ENCODE results near the gene CFAP46. TPM values are rescaled to one million over a fixed set of nuclear protein-coding genes. Genes with fewer than 3 reads are reported as not detected.
A peak's percentile ranks its signal among the peaks of the same experiment; 100 is the strongest.

Gene CFAP46
- total RNA-seq, 1 donor from 2014 or later, result 3.7 TPM

DNA sequence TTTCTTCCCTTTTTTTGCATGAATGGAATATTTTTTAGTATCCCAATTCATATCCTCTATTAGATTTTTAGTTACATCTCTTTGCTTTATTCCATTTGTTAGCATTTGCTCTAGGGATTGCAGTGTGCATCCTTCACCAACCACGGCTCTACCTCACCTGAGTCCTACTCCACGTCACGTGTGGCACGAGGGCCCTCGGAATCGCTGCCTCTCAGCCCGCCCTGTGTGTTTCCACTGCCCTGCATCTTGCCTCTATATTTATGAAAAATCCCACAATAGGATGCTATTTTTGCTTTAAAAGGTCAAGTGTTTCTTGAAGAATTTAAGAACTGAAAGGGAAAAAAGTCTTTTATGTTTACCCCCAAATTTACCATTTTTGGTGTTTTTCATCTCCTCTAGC lies 41.0 kb downstream of the CFAP46 start:
- H3K36me3 Mint-ChIP-seq (ENCODE audit: low read depth), result no peaks in the 10 kb centered on the region
- H3K4me1 Mint-ChIP-seq, result peaks cover 9% of the 10 kb centered on the region
- no peak overlapping the region for H3K27ac Mint-ChIP-seq
- ChIA-PET POLR2A (no interaction called here), CTCF (no interaction called here)
- H3K27me3 Mint-ChIP-seq, result peaks cover 8% of the 10 kb centered on the region
- intact Hi-C loops (cut with micrococcal nuclease), result no loop called here
- TF ChIP-seq, protein P1, sequence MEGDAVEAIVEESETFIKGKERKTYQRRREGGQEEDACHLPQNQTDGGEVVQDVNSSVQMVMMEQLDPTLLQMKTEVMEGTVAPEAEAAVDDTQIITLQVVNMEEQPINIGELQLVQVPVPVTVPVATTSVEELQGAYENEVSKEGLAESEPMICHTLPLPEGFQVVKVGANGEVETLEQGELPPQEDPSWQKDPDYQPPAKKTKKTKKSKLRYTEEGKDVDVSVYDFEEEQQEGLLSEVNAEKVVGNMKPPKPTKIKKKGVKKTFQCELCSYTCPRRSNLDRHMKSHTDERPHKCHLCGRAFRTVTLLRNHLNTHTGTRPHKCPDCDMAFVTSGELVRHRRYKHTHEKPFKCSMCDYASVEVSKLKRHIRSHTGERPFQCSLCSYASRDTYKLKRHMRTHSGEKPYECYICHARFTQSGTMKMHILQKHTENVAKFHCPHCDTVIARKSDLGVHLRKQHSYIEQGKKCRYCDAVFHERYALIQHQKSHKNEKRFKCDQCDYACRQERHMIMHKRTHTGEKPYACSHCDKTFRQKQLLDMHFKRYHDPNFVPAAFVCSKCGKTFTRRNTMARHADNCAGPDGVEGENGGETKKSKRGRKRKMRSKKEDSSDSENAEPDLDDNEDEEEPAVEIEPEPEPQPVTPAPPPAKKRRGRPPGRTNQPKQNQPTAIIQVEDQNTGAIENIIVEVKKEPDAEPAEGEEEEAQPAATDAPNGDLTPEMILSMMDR (IDR thresholded peaks at IDR 0.05), result no peak
- H3K9me3 Mint-ChIP-seq, result peaks cover 6% of the 10 kb centered on the region
- DNase-seq (no peak), ATAC-seq (ENCODE audit: low read depth) (no peak)
- H3K4me3 Mint-ChIP-seq, result no peak overlapping the region

GRCh38 chr10:132900211-132900756 lies 42.1 kb downstream of the CFAP46 start:
- Mint-ChIP-seq H3K9me3 (peaks cover 6% of the 10 kb centered on the region), H3K27ac (no peak overlapping the region), H3K4me1 (peaks cover 9% of the 10 kb centered on the region), H3K27me3 (peaks cover 10% of the 10 kb centered on the region), H3K36me3 (ENCODE audit: low read depth) (no peaks in the 10 kb centered on the region), H3K4me3 (no peak overlapping the region)
- TF ChIP-seq, protein P1 (IDR thresholded peaks at IDR 0.05), result no peak
- CTCF ChIA-PET, result no interaction called here
- POLR2A ChIA-PET, result no interaction called here
- no peak for ATAC-seq (ENCODE audit: low read depth)
- intact Hi-C loops (cut with micrococcal nuclease), result no loop called here
- no peak for DNase-seq

DNA sequence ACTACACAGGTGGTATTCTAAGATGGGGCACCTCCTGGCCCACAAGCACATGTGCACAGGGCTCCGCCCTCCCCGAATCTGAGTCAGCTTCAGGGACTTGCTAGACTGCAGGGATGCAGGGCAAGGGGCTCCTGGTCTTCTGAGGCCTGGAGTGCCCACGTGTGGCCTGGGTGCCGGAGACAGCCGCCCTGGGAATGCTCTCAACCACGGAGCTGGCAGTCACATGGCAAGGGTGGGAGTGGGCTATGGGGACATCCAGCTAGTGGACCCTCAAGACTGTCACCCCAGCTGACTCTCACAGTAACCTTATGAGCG lies 42.7 kb downstream of the CFAP46 start:
- TF ChIP-seq, protein P1 (IDR thresholded peaks at IDR 0.05), result no peak
- Mint-ChIP-seq H3K9me3 (peaks cover 6% of the 10 kb centered on the region), H3K36me3 (ENCODE audit: low read depth) (no peaks in the 10 kb centered on the region), H3K4me1 (peaks cover 4% of the 10 kb centered on the region), H3K4me3 (no peak overlapping the region), H3K27ac (no peak overlapping the region), H3K27me3 (peaks cover 15% of the 10 kb centered on the region)
- ChIA-PET CTCF (no interaction called here), POLR2A (no interaction called here)
- intact Hi-C loops (cut with micrococcal nuclease), result no loop called here
- no peak for ATAC-seq (ENCODE audit: low read depth)
- no peak for DNase-seq

GRCh38 chr10:132899054-132899750 lies 43.2 kb downstream of the CFAP46 start:
- no peaks in the 10 kb centered on the region for H3K36me3 Mint-ChIP-seq (ENCODE audit: low read depth)
- ChIA-PET CTCF (no interaction called here), POLR2A (no interaction called here)
- H3K4me3 Mint-ChIP-seq, result no peak overlapping the region
- peaks cover 6% of the 10 kb centered on the region for H3K9me3 Mint-ChIP-seq
- DNase-seq (peak; percentile 10), ATAC-seq (ENCODE audit: low read depth) (no peak)
- no peak overlapping the region for H3K27ac Mint-ChIP-seq
- no peaks in the 10 kb centered on the region for H3K4me1 Mint-ChIP-seq
- peaks cover 17% of the 10 kb centered on the region for H3K27me3 Mint-ChIP-seq
- TF ChIP-seq, protein P1 (IDR thresholded peaks at IDR 0.05), result no peak
- intact Hi-C loops (cut with micrococcal nuclease), result no loop called here

DNA sequence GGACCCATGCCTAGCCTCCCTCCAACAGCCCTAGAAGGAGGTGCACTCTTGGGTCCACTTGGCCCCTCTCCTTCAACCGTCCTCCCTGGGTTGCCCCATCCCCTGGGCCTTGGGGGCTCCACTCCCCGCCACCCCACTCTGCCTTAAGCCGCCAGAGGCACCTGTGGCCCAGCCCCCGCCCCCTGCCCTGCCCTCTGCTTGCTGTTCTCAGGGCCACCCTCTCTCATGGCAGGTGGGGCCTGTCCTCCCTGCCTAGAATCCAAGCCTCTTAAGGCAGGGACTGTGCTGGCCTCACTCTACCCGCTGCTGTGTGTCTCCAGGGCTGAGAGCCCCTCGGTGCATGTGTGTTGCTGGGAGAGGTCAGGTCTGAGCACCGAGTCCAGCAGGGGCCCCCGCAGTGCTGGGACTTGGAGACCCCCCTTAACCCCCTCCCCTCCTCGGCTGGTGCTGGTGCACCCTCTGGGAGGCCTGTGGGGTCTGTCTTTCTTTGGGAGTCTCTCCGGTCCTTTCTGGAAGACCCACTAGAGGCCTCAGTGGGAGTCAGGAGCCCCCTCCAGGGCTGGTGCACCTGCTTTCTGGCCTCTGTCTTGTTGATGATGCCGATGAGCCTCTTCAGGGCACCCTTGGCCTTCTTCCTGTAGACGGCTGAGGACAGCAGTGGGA lies 43.8 kb downstream of the CFAP46 start:
- Mint-ChIP-seq H3K9me3 (peaks cover 6% of the 10 kb centered on the region), H3K36me3 (ENCODE audit: low read depth) (no peaks in the 10 kb centered on the region), H3K27ac (no peak overlapping the region), H3K4me3 (no peak overlapping the region), H3K4me1 (no peaks in the 10 kb centered on the region), H3K27me3 (peaks cover 20% of the 10 kb centered on the region)
- ChIA-PET POLR2A (no interaction called here), CTCF (no interaction called here)
- TF ChIP-seq, protein P1 (IDR thresholded peaks at IDR 0.05), result no peak
- no peak for DNase-seq
- no peak for ATAC-seq (ENCODE audit: low read depth)
- intact Hi-C loops (cut with micrococcal nuclease), result no loop called here
